Measurements from ENCODE around the gene VPS50. TPM values are rescaled to one million over a fixed set of nuclear protein-coding genes. Genes with fewer than 3 reads are reported as not detected.

VPS50 gene
- total and polyA plus RNA-seq, 2 donors (not counting 1 experiment from before 2014, with no cell fraction given): 9.4 to 54.1 TPM

GRCh38 chr7:93242106-93242505 is 9.9 kb downstream of the VPS50 start:
- Histone ChIP-seq H2AFZ (ENCODE audit: insufficient read depth, low read depth, low read length, poor library complexity, severe bottlenecking) (no peak overlapping the region), H3K27ac (ENCODE audit: low read length in 2 of 2) (no peak overlapping the region), H3K4me3 (ENCODE audit: control extremely low read depth in 1 of 5, extremely low read depth in 1 of 5, insufficient read depth in 1 of 5, low read depth in 2 of 5, low read length in 4 of 5) (no peak overlapping the region), H3K36me3 (replicated peaks in 1 of 2; ENCODE audit: control extremely low read depth in 1 of 2, control insufficient read depth in 1 of 2, extremely low read depth in 1 of 2, insufficient read depth in 2 of 2, low read length in 1 of 2) (peaks cover 0 to 13% of the 10 kb centered on the region in 2 experiments), H3K9ac (ENCODE audit: low read length) (no peak overlapping the region), H3K4me2 (replicated peaks; ENCODE audit: low read depth, low read length, poor library complexity, severe bottlenecking) (no peak overlapping the region), H4K20me1 (ENCODE audit: control insufficient read depth, insufficient read depth, low read length, poor library complexity, severe bottlenecking) (peaks cover 15% of the 10 kb centered on the region), H3K27me3 (replicated peaks in 1 of 4; ENCODE audit: control extremely low read depth in 1 of 4, control insufficient read depth in 3 of 4, insufficient read depth in 4 of 4, low read length in 3 of 4) (no peaks in the 10 kb centered on the region), H3K4me1 (ENCODE audit: control insufficient read depth in 2 of 2, insufficient read depth in 2 of 2, low read length in 2 of 2) (no peaks in the 10 kb centered on the region), H3K9me3 (ENCODE audit: control extremely low read depth in 1 of 3, control insufficient read depth in 2 of 3, insufficient read depth in 1 of 3, low read length in 2 of 3) (no peaks in the 10 kb centered on the region), H3K79me2 (ENCODE audit: control insufficient read depth, insufficient read depth, low read length) (peaks cover 17% of the 10 kb centered on the region)
- intact Hi-C loops (cut with micrococcal nuclease): loop anchor here (10.0 kb wide), 1 partner anchor 1033 kb away; no protein-coding TSS in a partner anchor
- WGBS (ENCODE audit: insufficient coverage): no CpG with 5 or more reads among the region's 3 CpGs
- ATAC-seq (ENCODE audit: low read depth) (no peak), DNase-seq (no peak)
- H3K9me3 Mint-ChIP-seq (ENCODE audit: insufficient read depth): no peaks in the 10 kb centered on the region
- peaks cover 6% of the 10 kb centered on the region for H3K4me1 Mint-ChIP-seq
- no peaks in the 10 kb centered on the region for H3K27me3 Mint-ChIP-seq
- TF ChIP-seq EZH2 (IDR thresholded peaks at IDR 0.05; ENCODE audit: borderline replicate concordance, insufficient read depth, low read depth, low read length, poor library complexity, severe bottlenecking): no peak
- TF ChIP-seq CTCF (IDR thresholded peaks at IDR 0.05): no peak
- H3K4me3 Mint-ChIP-seq: no peak overlapping the region
- CTCF ChIA-PET: interaction anchor here (1.1 to 1.7 kb wide), 3 partner anchors 10 to 14 kb away, joined by 3 to 9 read pairs (median 4); partner anchors contain the start of gene VPS50
- no peak overlapping the region for H3K27ac Mint-ChIP-seq
- POLR2A ChIA-PET: no interaction called here

- no CpG with 5 or more reads among the region's 9 CpGs for WGBS (ENCODE audit: insufficient coverage)
- no peak overlapping the region for H3K4me3 ChIP-seq (ENCODE audit: control extremely low read depth in 1 of 5, extremely low read depth in 1 of 5, insufficient read depth in 1 of 5, low read depth in 2 of 5, low read length in 4 of 5)
- DNase-seq: peak; percentile 54
- Mint-ChIP-seq H3K4me3 (no peak overlapping the region), H3K4me1 (peaks cover 6% of the 10 kb centered on the region), H3K27me3 (no peaks in the 10 kb centered on the region), H3K27ac (no peak overlapping the region), H3K9me3 (ENCODE audit: insufficient read depth) (no peaks in the 10 kb centered on the region)
- ATAC-seq (ENCODE audit: low read depth): peak; percentile 28
- H3K4me2 ChIP-seq (replicated peaks; ENCODE audit: low read depth, low read length, poor library complexity, severe bottlenecking): peak overlapping the region; percentile 15
- no peak overlapping the region for H2AFZ ChIP-seq (ENCODE audit: insufficient read depth, low read depth, low read length, poor library complexity, severe bottlenecking)
- H3K36me3 ChIP-seq (replicated peaks in 1 of 2; ENCODE audit: control extremely low read depth in 1 of 2, control insufficient read depth in 1 of 2, extremely low read depth in 1 of 2, insufficient read depth in 2 of 2, low read length in 1 of 2): peaks cover 0 to 6% of the 10 kb centered on the region in 2 experiments
- no peaks in the 10 kb centered on the region for H3K4me1 ChIP-seq (ENCODE audit: control insufficient read depth in 2 of 2, insufficient read depth in 2 of 2, low read length in 2 of 2)
- no peaks in the 10 kb centered on the region for H3K9me3 ChIP-seq (ENCODE audit: control extremely low read depth in 1 of 3, control insufficient read depth in 2 of 3, insufficient read depth in 1 of 3, low read length in 2 of 3)
- no peak overlapping the region for H3K27ac ChIP-seq (ENCODE audit: low read length in 2 of 2)
- ChIA-PET POLR2A (no interaction called here), CTCF (interaction anchor here (0.5 to 3.9 kb wide), 18 partner anchors 12 to 1191 kb away, joined by 3 to 31 read pairs (median 4); partner anchors contain the start of genes COL1A2, HEPACAM2 and VPS50)
- H3K27me3 ChIP-seq (replicated peaks in 1 of 4; ENCODE audit: control extremely low read depth in 1 of 4, control insufficient read depth in 3 of 4, insufficient read depth in 4 of 4, low read length in 3 of 4): no peaks in the 10 kb centered on the region
- H4K20me1 ChIP-seq (ENCODE audit: control insufficient read depth, insufficient read depth, low read length, poor library complexity, severe bottlenecking): peaks cover 9% of the 10 kb centered on the region
- TF ChIP-seq CTCF (IDR thresholded peaks at IDR 0.05): peak; percentile 86
- TF ChIP-seq EZH2 (IDR thresholded peaks at IDR 0.05; ENCODE audit: borderline replicate concordance, insufficient read depth, low read depth, low read length, poor library complexity, severe bottlenecking): no peak
- intact Hi-C loops (cut with micrococcal nuclease): loop anchor here (1.0 to 10.0 kb wide), 5 partner anchors 841 to 1191 kb away; partner anchors contain the start of gene COL1A2
- no peak overlapping the region for H3K9ac ChIP-seq (ENCODE audit: low read length)
- H3K79me2 ChIP-seq (ENCODE audit: control insufficient read depth, insufficient read depth, low read length): peaks cover 28% of the 10 kb centered on the region
Observed at GRCh38 chr7:93245525-93246432, 13.6 kb downstream of the VPS50 start.
